K562 (cell line): ENCODE results near the gene SMIM22. TPM values are rescaled to one million over a fixed set of nuclear protein-coding genes. Genes with fewer than 3 reads are reported as not detected.
A peak's percentile ranks its signal among the peaks of the same experiment; 100 is the strongest.

Experiments
- BRF1 ChIP-seq: IDR thresholded peaks from 3 replicates; pipeline ENCODE4 v1.6.1; 2011; ENCODE audit warnings: borderline replicate concordance, mild to moderate bottlenecking; ENCODE audit not compliant: insufficient read length; ENCODE audit errors: extremely low read depth
- GATAD2B ChIP-seq: fragments of 450-650 bp; IDR thresholded peaks from 2 replicates; pipeline ENCODE4 v1.6.1; 2017; ENCODE audit warnings: mild to moderate bottlenecking, borderline replicate concordance
- KLF13 ChIP-seq: fragments of 450-650 bp; IDR thresholded peaks from 2 replicates; pipeline ENCODE4 v1.6.1; 2016; ENCODE audit warnings: missing genetic modification characterization, low read depth, mild to moderate bottlenecking, missing compliant biosample characterization, moderate library complexity, borderline replicate concordance
- MCM5 ChIP-seq: fragments of 450-650 bp; IDR thresholded peaks from 2 replicates; pipeline ENCODE4 v1.6.1; 2016; ENCODE audit warnings: low read depth
- NCOA1 ChIP-seq: fragments of 450-650 bp; IDR thresholded peaks from 2 replicates; pipeline ENCODE4 v1.6.1; 2016; ENCODE audit warnings: low read depth
- NCOA6 ChIP-seq: fragments of 450-650 bp; IDR thresholded peaks from 2 replicates; pipeline ENCODE4 v1.6.1; 2017; ENCODE audit warnings: mild to moderate bottlenecking
- NR3C1 ChIP-seq: sonication (generic); formaldehyde crosslinking; IDR thresholded peaks from 2 replicates; pipeline ENCODE4 v1.8.1; 2022; ENCODE audit warnings: missing genetic modification reagents
- RB1 ChIP-seq: fragments of 450-650 bp; IDR thresholded peaks from 2 replicates; pipeline ENCODE4 v1.6.1; 2017; ENCODE audit warnings: low read depth, mild to moderate bottlenecking
- RFX7 ChIP-seq: fragments of 250-450 bp; sonication (Bioruptor Pico); IDR thresholded peaks from 2 replicates; pipeline ENCODE4 v1.5.1; 2021; ENCODE audit warnings: mild to moderate bottlenecking
- SIN3A ChIP-seq, 2 experiments: fragments of 150-350 bp in 1 of 2; IDR thresholded peaks; 2 replicates each; pipeline ENCODE4 v1.6.1; 2011 to 2016; ENCODE audit warnings: borderline replicate concordance in 2 of 2, low read depth in 2 of 2, low read length in 2 of 2, mild to moderate bottlenecking in 2 of 2, moderate library complexity in 2 of 2; ENCODE audit not compliant: control insufficient read depth in 1 of 2
- TEAD4 ChIP-seq, 2 experiments: sonication (generic) in 1 of 2; formaldehyde crosslinking in 1 of 2; IDR thresholded peaks; 2 replicates each; pipeline versions ENCODE4 v1.6.1 to v1.8.0; 2012 to 2022; ENCODE audit warnings: borderline replicate concordance in 1 of 2, inconsistent platforms in 1 of 2, low read length in 1 of 2, mild to moderate bottlenecking in 1 of 2, missing genetic modification reagents in 1 of 2
- U2AF1 ChIP-seq: fragments of 200-400 bp; formaldehyde crosslinking; optimal IDR thresholded peaks from 2 replicates; pipeline ENCODE3; 2017; ENCODE audit warnings: mild to moderate bottlenecking, low read depth, low read length, moderate library complexity
- U2AF2 ChIP-seq: fragments of 200-400 bp; formaldehyde crosslinking; optimal IDR thresholded peaks from 2 replicates; pipeline ENCODE3; 2017; ENCODE audit warnings: low read depth, mild to moderate bottlenecking, low read length
- ZNF175 ChIP-seq: fragments of 200-800 bp; sonication (Bioruptor generic); IDR thresholded peaks from 2 replicates; pipeline ENCODE4 v1.6.1; 2016; ENCODE audit warnings: low read depth, mild to moderate bottlenecking, missing genetic modification characterization, missing compliant biosample characterization
- ZNF766 ChIP-seq: fragments of 200-800 bp; sonication (Bioruptor generic); conservative IDR thresholded peaks from 2 replicates; pipeline ENCODE4 v1.6.1; 2016; ENCODE audit warnings: missing genetic modification characterization, missing compliant biosample characterization
- polyA plus RNA-seq, 8 experiments: library from polyadenylated mRNA; depleted of rRNA in 4 of 8; stranded (reverse) in 5 of 8; unstranded in 3 of 8; fragments of >200 nt; fragmentation: Nextera tagmentation in 2 of 8; fragmentation: Illumina TruSeq in 1 of 8; extraction: Ambion mirVana in 2 of 8; extraction: Trizol in 1 of 8; gene quantifications; 2 replicates each; pipeline versions ENCODE4 v1.2.1 to v1.2.3, GENCODE V29; 2011 to 2014; ENCODE audit warnings: inconsistent platforms in 1 of 8, missing spikeins in 1 of 8
- total RNA-seq, 7 experiments: library from RNA; depleted of rRNA in 6 of 7; stranded (reverse); fragments of >200 nt in 6 of 7; fragmentation: Illumina TruSeq in 2 of 7; extraction: Trizol in 2 of 7; gene quantifications; 2 replicates each; pipeline versions ENCODE4 v1.2.1 to v1.2.3, GENCODE V29; 2011 to 2021; ENCODE audit warnings: low replicate concordance in 1 of 7
- TF ChIP-seq, protein P1 (sequence below): sonication (generic); formaldehyde crosslinking; IDR thresholded peaks from 2 replicates; pipeline ENCODE4 v1.8.0; 2022; ENCODE audit warnings: mild to moderate bottlenecking, missing genetic modification reagents, borderline replicate concordance
- TF ChIP-seq, protein P2 (sequence below): fragments of 250-450 bp; sonication (Bioruptor Pico); IDR thresholded peaks from 2 replicates; pipeline ENCODE4 v1.8.0; 2022; ENCODE audit warnings: moderate library complexity, mild to moderate bottlenecking, inconsistent platforms
- TF ChIP-seq, protein P3 (sequence below): sonication (generic); formaldehyde crosslinking; IDR thresholded peaks from 2 replicates; pipeline ENCODE4 v1.8.1; 2022; ENCODE audit warnings: missing genetic modification reagents
- TF ChIP-seq, protein P4 (sequence below): fragments of 450-650 bp; IDR thresholded peaks from 2 replicates; pipeline ENCODE4 v1.6.1; 2016; ENCODE audit warnings: missing biosample characterization, missing genetic modification characterization

Gene SMIM22
- total and polyA plus RNA-seq, 9 of the 15 experiments (the other 6 are each of a cell fraction or from before 2014, with no cell fraction given), result not detected

DNA sequence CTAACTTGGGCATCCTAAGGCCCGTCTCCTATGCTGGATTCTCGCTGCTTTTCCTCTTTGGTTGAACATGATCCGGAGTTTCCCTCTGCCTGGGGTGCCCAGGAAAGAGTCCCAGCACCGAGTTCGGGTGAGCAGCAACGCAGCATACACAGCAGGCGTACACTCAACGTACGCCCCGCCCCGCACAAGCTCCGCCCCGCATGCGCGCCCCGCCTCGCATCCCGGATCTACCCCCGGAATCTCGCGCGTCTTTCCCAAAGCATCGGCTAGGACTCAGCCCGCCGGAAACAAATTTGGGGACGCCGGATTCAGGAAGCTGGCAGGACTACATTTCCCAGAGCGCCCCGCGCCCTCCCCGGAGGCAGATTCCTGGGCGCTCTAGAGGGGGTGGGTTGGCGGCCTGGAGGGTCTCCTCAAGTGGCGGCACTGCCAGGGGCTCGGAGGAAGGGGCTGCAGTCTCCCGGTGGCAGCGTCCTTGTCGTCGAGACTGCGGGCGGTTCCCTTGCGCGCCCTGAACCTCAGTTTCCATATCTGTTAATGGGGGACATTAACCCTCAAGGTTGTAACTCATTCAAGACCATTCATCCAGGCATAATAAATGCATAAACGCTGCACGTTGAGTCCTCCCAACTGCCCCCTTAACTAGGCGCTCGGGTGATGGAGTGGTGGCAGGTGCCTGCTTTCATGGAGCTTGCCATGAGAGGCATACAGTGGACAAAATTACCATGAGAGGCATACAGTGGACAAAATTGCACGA is 26.4 kb upstream of the SMIM22 start (continued):
- TF ChIP-seq, protein P1, sequence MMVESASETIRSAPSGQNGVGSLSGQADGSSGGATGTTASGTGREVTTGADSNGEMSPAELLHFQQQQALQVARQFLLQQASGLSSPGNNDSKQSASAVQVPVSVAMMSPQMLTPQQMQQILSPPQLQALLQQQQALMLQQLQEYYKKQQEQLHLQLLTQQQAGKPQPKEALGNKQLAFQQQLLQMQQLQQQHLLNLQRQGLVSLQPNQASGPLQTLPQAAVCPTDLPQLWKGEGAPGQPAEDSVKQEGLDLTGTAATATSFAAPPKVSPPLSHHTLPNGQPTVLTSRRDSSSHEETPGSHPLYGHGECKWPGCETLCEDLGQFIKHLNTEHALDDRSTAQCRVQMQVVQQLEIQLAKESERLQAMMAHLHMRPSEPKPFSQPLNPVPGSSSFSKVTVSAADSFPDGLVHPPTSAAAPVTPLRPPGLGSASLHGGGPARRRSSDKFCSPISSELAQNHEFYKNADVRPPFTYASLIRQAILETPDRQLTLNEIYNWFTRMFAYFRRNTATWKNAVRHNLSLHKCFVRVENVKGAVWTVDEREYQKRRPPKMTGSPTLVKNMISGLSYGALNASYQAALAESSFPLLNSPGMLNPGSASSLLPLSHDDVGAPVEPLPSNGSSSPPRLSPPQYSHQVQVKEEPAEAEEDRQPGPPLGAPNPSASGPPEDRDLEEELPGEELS (CRISPR knock-in tag), result no peak
- TF ChIP-seq, protein P2, sequence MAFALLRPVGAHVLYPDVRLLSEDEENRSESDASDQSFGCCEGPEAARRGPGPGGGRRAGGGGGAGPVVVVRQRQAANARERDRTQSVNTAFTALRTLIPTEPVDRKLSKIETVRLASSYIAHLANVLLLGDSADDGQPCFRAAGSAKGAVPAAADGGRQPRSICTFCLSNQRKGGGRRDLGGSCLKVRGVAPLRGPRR, result no peak
- TF ChIP-seq NCOA1 (no peak), TEAD4 (IDR thresholded peaks at IDR 0.05; ENCODE audit: low read length) (no peak), TEAD4 (CRISPR knock-in tag; IDR thresholded peaks at IDR 0.05; ENCODE audit: borderline replicate concordance) (no peak), U2AF2 (no peak), U2AF1 (no peak), ZNF175 (CRISPR knock-in tag) (no peak), GATAD2B (no peak), NCOA6 (no peak), ZNF766 (CRISPR knock-in tag) (no peak), RFX7 (CRISPR knock-in tag) (no peak), BRF1 (no peak), MCM5 (no peak), RB1 (peak; percentile 55; the same call in 1 of the 2 replicates), NR3C1 (CRISPR knock-in tag) (no peak), KLF13 (tag) (no peak), SIN3A (IDR thresholded peaks at IDR 0.05; ENCODE audit: borderline replicate concordance in 2 of 2, control insufficient read depth in 1 of 2, low read depth in 2 of 2, low read length in 2 of 2) (0 out of 4 replicates have a peak, but pooled peaks of 1 of the 2 experiments have one; percentile 8)
- TF ChIP-seq, protein P3, sequence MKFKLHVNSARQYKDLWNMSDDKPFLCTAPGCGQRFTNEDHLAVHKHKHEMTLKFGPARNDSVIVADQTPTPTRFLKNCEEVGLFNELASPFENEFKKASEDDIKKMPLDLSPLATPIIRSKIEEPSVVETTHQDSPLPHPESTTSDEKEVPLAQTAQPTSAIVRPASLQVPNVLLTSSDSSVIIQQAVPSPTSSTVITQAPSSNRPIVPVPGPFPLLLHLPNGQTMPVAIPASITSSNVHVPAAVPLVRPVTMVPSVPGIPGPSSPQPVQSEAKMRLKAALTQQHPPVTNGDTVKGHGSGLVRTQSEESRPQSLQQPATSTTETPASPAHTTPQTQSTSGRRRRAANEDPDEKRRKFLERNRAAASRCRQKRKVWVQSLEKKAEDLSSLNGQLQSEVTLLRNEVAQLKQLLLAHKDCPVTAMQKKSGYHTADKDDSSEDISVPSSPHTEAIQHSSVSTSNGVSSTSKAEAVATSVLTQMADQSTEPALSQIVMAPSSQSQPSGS (CRISPR knock-in tag), result no peak
- TF ChIP-seq, protein P4, sequence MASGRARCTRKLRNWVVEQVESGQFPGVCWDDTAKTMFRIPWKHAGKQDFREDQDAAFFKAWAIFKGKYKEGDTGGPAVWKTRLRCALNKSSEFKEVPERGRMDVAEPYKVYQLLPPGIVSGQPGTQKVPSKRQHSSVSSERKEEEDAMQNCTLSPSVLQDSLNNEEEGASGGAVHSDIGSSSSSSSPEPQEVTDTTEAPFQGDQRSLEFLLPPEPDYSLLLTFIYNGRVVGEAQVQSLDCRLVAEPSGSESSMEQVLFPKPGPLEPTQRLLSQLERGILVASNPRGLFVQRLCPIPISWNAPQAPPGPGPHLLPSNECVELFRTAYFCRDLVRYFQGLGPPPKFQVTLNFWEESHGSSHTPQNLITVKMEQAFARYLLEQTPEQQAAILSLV (tag), result no peak
